NOMO-1 (cell line): ENCODE measurements around the gene NEK6.

Source experiments
- DNase-seq, 2 experiments: peaks; one replicate each; lab custom pipeline; 2025; ENCODE audit not compliant: unreplicated experiment in 2 of 2; lab: John Stamatoyannopoulos, UW

NEK6 gene

DNA sequence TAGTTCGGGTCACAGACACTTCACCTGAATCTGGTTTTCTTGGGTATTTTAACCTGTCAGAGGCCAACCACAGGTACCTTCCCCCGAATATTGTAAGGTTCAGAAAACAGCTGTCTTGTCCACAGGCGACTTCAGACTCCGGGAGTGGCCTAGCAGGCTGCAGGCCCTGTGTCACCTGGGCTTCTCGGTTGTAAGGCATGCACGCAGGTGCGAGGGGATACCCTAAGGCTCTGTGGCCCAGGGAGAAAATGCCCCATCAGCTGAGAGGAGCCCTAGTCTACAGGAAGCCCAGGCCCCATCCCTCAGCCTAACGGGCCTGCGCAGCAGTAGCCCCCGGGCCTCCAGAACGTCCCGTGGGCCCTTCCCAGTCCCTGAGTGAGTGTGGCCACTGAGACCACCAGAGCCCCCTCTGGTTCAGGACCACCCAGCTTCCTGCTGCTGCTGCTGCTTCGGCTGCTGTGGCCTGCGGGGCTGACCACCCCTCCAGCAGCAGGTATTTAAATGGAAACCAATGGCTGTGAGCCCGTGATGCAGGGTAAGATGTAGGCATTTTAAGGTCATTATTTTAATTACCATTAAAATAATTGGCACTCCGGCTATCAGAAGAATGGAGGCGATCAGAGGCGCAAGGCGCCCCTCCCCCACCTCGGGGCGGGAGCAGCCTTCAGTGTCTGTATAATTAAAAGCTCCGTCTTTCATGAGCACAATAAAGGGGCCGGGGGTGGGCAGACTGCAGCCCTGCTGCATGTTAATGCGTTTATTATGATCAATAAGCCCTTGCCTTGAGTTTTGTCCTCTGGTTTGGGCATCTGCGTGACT, 92.1 kb downstream of the NEK6 start:
- DNase-seq: no peak

DNA sequence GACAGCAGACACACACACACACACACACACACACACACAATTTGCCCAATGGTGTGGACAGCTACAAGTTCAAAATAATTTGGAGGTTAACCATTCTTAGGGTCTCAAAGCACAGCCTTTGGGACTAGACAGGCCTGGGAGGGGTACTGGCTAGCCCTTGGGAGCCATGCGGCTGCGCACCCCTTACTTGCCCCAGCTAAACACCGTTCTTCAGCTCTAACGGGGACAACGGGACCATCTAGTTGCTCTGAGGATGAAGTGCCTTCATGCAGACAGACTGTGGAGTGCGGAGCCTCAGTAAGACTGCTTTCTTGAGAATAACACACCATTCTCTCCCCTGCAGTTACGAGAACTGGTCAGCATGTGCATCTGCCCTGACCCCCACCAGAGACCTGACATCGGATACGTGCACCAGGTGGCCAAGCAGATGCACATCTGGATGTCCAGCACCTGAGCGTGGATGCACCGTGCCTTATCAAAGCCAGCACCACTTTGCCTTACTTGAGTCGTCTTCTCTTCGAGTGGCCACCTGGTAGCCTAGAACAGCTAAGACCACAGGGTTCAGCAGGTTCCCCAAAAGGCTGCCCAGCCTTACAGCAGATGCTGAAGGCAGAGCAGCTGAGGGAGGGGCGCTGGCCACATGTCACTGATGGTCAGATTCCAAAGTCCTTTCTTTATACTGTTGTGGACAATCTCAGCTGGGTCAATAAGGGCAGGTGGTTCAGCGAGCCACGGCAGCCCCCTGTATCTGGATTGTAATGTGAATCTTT, 92.9 kb downstream of the NEK6 start:
- DNase-seq: no peak

DNA sequence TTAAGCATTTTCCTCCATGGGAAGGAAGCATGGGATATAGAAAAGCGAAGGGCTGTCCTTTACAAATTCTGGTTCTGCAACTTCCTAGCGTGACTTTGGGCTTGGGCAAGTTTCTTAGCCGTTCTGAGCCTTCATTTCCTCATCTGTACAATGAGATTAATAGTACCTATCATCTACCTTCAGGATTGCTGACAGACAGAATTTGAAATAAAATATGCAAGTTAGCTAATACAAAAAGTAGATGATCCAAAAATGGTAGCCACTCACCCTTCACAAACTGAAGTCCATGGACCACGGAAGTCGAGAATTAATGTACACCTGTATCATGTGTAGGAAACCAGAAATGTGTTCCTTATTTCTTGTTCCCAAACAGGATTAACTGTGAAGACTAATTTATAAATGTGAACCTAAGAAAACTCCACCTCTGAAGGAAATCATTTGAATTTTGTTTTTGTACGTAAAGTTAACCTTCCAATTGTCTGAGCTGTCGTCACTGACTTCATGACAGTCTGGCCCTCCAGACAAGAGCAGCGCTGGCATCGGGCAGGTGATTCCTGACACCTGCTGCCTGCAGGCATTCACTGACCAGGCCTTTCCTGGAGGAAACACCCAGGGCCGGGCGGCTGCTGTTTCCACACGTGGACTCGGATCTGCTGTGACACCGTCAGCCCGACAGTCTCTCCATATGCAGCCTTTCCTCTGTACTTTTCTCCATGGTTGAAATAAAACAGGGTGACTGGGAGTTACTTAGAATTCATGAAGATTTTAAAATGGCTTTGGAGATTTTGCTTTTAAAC, 94.1 kb downstream of the NEK6 start:
- no peak for DNase-seq

DNA sequence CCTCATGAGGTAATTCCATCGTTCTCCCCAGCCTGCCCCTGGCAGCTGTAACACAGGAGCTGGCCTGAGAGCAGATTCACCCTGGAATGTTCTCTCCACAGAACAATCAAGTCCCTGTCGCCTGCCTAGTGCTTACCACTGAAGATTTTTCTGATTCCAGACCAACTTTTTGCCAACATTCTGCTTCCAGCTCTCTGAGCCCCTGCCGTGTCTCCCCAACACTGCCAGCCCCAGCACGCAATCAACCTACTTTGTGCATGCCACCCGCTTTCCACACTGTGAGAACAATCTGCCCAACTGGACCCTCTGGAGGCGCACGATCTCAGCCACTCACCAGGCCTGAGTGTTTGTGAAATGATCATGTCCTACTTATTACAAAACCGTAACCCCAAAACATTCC, 94.9 kb downstream of the NEK6 start:
- DNase-seq: no peak

DNA sequence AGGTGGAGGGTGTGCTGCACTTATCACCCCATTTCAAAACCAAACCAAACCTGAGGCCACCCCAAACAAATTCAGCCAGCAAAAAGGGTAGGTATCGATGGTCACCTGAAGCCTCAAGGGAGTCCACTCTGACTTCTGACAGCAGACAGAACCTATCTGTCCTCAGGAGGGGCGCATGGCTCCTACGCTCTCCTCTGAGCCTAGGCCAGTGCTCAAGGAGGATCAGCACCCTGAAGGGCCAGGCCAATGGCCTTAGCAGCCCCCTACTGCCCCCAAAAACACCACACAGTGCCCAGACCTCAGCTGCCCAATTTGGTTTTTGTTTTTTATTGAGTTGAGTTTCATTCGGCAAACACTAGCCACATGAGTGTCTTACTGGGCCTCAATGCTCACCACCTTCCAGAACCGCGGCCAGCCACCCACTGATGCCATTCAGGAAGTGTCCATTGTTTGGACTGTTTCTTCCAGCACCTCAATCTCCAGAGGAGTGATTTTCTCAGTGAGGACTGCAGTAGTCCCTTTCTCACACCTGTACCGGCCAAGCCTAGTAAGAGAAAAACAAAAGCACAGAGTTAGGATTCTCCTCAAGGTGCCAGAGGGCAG, 95.5 kb downstream of the NEK6 start:
- DNase-seq: no peak

DNA sequence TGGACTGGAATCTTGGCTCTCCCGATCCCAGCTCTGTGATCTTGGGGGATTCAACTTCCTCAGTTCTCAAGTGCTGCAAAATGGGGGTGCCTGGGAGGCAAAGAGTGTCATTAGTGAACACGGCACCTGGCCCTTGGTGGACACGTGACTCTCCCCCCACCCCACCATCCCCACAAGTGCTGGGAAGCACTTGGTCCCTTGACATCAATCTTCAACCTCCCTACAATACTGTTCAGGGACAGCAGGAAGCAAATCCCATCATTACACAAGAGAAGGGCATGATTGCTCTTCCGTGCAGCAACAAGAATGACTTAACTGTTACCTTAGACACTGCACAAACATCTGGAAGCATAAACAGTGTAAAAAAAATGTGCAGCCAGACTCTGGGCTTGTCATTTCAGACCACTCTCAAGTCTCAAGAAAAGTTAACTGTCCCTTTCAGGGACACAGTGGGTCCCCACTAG, 96.1 kb downstream of the NEK6 start:
- no peak for DNase-seq

DNA sequence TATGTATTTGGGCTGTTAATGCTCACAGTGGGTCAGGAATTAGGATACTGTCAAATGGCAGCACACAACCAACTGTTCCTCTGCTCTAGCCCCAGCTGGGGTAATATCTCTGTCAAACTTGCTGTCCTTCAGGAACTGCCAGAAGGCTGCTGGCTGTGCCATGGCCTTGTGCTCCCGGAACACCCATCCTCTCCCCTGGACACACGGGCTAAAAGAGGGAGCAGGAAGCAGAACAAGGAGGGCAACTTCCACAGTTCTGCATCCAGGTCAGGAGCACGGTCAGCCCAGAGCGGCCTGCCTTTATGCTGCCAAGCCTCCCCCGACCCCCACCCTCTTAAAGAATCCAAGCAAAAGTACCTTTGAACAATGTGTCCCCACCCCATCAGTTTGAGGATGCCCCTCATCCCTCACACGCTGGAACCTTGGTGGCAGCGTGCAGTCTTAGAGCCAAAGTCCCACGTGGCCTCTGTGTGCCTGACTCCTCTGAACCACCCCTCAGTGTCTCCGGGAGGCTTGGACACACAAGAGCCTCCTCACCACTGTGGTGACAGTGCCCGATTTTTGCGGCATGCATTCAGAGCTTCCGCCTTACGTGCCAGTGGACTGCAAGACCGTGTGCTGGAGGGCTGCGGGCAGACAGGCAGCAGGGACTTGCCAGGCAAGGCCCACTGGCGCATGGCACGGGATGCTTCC, 96.7 kb downstream of the NEK6 start:
- no peak for DNase-seq

DNA sequence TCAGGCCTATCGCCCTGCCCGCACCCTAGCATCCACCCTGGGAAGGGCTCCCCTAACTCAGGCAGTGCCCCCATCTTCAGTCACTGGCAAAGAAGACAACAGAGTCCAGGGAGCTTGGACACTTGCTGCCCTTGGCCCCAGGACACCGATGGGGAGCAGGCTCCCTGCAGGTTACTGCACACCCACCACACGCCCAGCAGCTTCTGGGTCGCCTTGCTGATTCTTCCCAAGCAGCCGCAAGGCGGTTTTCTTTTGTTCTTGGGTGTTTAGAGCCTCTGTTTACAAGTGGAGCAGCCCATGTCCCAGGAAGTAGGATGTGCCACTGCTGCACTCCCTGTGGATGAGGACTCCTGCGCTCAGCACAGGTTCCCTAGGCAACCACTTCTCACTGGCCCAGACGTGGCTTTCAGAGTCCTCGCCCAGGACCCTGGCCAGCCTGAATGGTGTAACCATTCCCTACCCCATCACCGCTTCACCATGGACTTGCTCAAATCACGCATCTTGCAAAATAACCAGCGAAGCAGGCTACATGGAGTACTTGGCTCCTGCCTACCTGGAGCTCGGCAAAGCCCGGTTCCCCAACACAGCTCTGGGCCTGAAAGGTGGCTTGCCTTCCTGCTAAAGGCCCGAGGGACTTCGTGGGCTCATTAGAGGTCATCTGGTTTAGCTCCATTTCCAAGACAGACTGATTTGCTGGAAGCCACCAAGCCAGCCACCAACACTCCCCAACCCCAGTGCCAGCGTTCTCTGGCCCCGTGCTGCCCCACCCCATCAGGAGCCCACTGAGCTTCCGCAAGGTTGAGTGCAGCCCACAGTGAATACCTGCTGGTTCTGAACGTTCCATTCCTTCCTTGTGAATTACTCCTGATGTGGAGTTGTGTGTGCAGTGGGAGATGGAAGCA, 97.5 kb downstream of the NEK6 start:
- no peak for DNase-seq

DNA sequence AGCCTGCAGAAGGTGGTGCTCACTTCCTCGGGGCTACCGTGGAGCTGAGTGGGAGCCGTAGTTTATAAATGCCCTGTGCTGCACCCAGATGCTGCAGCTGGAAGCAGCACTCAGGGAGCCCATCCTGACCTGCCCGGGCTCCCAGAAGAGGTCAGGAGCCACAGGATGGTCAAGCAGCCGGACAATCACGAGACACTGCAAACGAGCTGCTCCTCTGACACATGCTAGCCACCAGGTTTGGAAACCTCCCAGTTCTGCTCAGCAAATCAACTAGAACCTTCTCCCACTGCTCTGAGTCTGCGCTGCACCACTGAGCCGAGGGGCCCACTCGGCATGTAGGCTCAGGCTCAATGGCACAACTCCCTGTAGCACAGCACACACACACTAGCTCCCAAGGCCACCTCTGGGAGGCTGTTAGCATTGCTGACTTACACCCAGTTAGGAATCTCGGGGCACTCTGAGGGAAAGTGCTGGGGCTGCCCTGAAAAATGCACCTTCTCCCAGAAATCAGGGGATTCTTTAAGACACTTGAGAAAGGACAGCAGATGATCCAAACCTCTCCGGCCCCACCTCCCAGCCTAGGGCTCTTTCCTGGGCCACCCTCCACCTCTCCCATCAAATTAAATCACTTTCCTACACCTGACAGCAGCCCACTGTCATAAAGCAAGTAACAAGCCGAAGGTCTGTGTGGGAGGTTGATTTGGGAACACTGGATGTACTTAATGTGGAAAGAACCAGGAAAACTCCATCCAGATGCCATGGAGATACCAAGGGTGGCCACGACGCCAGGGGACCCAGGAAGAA, 98.4 kb downstream of the NEK6 start:
- DNase-seq: no peak

DNA sequence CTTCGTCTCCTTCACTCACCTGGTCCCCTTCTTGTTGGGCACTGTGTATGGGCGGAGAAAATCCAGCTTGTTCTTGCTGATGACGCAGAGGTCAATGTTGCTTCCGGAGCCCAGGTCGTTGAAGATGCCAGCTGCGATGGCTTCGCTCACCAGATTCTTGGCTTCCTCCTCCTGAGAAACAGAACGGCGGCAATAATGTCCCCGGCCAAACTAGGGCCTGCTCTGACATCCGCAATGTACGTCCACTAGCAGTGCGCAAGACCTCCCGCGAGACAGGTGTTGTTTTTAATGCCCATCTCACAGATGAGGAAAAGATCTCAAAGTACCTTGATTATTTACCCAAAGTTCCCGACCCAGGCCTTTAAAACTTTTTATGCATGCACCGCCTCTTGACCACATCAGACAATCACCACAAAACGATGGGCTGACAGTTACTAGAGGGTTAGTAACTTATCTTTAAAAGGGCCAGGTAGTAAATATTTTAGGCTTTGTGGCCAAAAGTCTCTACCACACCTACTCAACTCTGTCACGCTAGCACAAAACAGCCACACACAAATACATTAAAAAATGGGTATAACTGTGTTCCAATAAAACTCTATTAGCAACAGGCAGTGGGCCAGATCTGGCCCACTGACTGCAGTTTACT, 99.1 kb downstream of the NEK6 start:
- DNase-seq: no peak

DNA sequence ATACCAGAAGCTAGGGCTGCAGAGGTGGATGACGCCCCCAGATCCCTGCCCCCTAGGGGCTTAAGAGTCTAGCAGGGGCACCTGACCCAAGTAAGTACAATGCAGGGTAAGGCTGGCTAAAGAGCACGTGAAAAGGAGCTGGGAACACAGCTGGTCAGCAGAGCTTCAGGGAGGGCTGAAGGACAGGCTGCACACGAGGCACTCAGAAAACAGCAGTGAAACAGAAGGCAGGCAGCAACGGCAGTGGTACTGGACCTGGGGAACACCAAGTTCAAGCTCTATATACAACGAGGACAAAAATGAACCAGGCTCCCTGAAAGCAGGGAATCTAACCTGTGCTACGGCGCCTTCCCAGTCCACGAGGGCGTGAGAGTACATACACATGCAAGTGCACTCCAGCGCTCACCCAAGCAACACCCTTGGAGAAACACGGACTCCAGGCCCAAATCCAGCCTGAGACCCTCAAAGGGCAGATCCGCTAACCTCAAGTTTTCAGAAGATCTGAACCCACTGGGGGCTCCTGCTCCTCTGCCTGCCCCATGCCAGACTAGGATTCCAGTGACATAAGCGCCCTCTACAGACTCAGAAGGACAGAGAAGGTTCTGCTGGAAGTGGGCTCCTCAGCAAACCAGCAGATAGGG, 100.1 kb downstream of the NEK6 start:
- DNase-seq: no peak

DNA sequence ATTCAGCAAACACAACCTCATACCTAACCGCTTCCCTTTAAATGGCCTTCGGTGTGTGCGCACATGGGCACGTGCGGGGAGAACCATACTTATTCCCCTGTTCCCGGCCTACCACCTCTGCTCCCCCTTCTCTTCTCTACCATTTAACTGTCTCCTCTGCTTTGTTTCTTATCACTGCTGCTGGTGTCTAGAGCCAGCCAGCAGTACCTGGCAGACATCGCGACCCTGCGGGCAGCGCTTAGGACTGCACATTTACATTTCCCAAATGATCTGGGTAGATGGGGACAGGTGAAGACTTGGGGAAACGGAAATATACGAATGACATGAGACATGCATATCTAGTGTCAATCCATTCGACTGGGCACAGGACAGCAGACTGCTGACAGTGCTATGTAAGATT, 100.9 kb downstream of the NEK6 start:
- no peak for DNase-seq

DNA sequence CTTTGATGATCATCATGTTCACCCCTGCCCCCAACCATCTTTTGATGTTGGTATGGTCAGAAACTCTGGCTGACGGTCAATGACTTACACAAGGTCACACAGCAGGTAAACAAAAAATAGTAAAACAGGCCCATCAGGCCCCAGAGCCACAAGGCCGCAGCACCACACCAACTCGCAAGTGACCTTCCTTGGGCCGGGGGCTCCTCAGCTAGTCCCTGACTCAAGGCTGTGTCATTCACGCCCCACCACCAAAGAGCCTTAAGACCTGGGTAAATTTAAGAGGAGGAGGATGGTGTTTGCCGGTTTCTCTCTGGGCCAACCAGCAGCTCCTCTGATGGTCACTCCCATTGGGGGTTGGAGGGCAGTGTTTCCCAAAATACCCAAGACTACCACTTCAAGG, 101.7 kb downstream of the NEK6 start:
- DNase-seq: no peak

DNA sequence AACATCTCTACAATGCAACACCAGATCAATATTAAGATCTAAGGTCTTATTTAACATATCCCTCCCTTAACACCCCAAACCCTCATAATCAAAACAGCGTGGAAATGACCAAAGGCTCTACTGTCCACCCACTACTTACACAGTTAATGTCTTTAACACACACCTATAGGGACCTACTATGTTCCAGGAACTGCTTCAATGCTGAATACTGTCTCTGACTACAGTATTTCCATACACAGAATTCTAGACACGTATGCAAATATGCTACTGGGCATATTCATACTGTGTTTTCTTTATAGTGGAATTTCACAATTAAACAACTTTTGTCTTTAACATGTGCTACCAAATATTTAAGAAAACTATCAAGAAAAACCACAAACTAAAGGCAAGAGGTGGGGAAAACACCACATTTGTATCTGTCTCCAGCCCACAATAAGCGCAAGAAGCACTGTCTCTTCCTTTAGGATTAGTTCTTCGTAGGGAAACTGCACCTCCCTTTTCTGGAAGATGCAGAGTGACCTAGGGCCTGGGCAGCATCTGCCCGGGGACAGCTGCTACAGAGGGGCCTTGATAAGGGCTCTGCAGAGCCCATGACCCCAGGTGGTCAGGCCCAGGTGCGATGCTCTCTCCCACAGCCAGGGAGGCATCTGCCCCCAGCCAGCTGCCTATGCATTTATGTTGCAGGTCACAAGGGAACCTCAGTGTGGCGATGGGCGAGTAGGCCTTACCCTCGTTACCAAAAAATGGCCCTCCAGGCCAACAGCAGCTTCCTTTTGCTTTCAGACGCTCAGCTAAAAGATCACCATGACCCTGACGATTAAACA, 102.3 kb downstream of the NEK6 start:
- DNase-seq: no peak

DNA sequence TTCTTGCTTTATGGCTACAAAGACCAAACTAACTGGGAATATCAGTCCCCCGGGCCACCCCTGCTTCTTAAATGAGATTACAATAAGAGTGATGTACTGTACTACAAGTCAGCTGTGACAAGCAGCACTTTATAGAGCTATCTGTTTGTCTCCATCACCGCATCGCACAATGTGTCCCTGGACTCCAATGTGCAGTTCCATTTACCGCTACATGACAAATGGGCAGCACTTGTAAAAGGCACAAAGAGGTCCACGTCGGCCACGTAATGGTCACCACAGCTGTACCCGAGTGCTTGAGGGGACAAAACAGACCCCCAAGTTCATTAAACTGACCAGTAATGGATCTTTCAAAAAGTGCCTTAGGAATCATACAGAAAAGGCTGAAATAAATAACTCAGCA, 103.4 kb downstream of the NEK6 start:
- no peak for DNase-seq

DNA sequence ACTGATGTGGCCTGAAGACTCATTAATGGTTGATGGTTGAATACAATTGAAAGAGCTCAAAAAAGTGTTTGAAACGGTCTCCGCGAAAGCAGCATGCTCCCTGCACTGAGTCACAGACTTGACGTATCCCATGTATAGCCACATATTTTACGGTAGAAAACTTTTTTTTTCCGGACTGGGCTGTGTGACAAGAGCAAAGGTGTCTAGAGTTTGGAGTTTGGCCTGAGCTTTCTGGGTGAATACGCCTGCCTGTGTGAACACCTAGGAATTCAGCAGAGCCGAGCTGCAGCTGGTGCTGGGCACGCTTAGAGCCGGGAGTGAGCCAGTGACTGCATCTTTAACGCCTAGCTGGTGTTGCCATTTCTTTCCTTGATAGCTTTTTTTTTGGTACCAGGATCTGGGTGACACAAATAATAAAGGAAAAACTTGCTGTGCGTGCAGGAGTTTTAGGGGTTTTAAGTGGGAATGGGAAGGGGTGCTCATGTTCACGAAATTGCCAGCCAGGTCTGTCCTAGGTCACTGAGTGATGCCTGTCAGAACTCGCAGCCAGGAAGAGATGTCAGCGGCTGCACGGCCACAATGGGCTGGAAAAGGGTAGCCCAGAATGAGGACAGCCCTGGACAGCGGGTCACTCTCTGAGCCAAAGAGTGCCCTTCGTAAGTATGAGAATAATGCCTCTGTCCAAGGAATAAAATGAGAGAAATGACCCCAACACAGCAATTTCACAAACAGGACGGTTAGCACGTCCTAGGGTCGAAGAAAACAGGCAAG, 105.8 kb downstream of the NEK6 start:
- DNase-seq: no peak
